Measurements from ENCODE around the gene CDC42BPB.

Gene CDC42BPB

DNA sequence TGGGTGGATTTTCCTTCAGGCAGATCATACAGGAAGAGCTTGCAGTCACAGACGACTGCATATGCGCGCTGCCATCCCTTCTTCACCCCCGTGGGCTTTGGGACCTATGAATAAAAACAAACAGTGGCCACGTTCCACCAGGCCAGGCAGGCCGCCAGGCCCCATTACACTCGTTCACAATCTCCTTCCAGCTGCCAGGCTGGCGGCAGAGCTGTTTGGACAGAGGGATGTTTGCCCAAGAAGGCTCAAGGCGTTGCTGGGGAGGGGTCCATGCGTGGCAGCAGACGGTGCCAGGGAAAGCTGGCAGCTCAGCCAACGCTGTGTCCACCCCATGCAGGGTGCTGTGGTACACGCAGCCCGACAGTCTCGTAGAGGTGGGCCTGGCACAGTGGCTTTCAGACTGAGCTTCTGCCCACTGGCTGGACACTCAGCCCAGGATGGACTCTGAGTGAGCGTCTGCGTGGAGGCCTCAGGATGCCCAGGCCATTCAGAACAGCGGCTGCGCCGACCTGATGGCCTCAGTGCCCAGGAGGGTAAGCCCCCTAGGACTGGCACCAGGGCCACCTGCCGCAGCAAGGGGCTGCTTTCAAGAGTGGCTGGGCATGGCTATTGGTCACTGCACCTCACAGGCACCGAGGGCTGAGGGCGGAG lies 107.4 kb downstream of the CDC42BPB start:
- no CpG with 5 or more reads among the region's 23 CpGs for WGBS (ENCODE audit: extremely low coverage, insufficient coverage, low lambda C conversion rate)

DNA sequence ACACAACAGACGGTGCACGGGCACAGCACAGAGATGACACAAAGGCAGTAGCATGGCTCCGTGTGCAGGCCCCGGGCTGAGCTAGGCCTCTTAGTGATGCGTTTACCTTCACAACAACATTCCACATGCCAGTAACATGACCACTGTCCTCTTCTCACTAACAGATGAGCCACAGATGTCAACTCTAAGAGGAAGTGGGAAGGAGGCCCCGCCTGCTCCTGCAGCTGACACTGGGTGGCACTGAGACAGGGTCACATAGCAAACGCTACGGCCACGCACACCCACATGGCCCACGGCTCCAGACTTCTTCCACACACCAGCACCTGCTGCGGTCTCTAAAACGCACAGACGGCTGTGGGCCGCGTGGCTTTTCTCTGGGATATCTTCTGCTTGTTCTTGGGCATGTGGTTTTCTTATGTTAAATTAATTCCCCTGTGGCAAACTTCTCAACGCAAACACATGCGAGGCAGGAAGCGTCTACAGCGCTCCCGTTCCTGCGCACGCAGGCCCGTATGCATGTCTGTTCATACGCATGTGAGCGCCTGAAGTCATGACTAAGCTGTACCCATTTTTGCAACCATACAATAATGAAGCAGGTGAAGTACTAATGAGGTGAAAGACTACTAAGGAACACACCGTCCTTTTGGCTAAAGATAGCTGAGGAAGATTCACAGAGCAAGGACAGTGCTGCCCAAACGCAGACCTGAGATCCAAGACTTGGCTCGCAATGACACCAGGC lies 108.1 kb downstream of the CDC42BPB start:
- Histone ChIP-seq H3K23ac (ENCODE audit: low read length) (no peak overlapping the region), H3K79me2 (ENCODE audit: control insufficient read depth, insufficient read depth, low read length) (no peaks in the 10 kb centered on the region), H3K56ac (ENCODE audit: low read length) (no peak overlapping the region), H2BK5ac (ENCODE audit: low read length) (no peak overlapping the region), H3K79me1 (ENCODE audit: low read length) (no peaks in the 10 kb centered on the region), H3K27me3 (ENCODE audit: insufficient read depth, low read length, poor library complexity) (no peaks in the 10 kb centered on the region), H3K36me3 (ENCODE audit: control insufficient read depth, insufficient read depth, low read length) (peaks cover 20% of the 10 kb centered on the region), H3K18ac (ENCODE audit: low read length) (no peak overlapping the region), H4K8ac (ENCODE audit: low read depth, low read length) (no peak overlapping the region), H2AK5ac (ENCODE audit: low read length) (no peak overlapping the region), H2BK15ac (replicated peaks; ENCODE audit: low read depth) (no peak overlapping the region), H3K4me1 (ENCODE audit: control insufficient read depth, low read depth, low read length) (no peaks in the 10 kb centered on the region), H2BK120ac (ENCODE audit: low read depth, low read length) (no peak overlapping the region), H3K4me3 (ENCODE audit: low read length) (no peak overlapping the region), H3K9ac (ENCODE audit: low read length) (no peak overlapping the region), H3K27ac (ENCODE audit: low read depth, low read length) (no peak overlapping the region), H3K4ac (ENCODE audit: low read depth, low read length) (no peak overlapping the region), H3K4me2 (ENCODE audit: low read length) (no peak overlapping the region), H4K5ac (ENCODE audit: low read length) (no peak overlapping the region)
- DNase-seq: peak; percentile 27
- WGBS (ENCODE audit: extremely low coverage, insufficient coverage, low lambda C conversion rate): no CpG with 5 or more reads among the region's 28 CpGs

More for the DNA sequence above, 107.4 kb downstream of the CDC42BPB start:
- H2BK15ac ChIP-seq (replicated peaks; ENCODE audit: low read depth): no peak overlapping the region
- no peaks in the 10 kb centered on the region for H3K79me2 ChIP-seq (ENCODE audit: control insufficient read depth, insufficient read depth, low read length)
- DNase-seq: no peak
- no peak overlapping the region for H3K4me2 ChIP-seq (ENCODE audit: low read length)
- no peak overlapping the region for H3K23ac ChIP-seq (ENCODE audit: low read length)
- no peak overlapping the region for H3K18ac ChIP-seq (ENCODE audit: low read length)
- no peak overlapping the region for H4K8ac ChIP-seq (ENCODE audit: low read depth, low read length)
- H3K27me3 ChIP-seq (ENCODE audit: insufficient read depth, low read length, poor library complexity): no peaks in the 10 kb centered on the region
- no peak overlapping the region for H2BK5ac ChIP-seq (ENCODE audit: low read length)
- no peak overlapping the region for H4K5ac ChIP-seq (ENCODE audit: low read length)
- no peak overlapping the region for H3K27ac ChIP-seq (ENCODE audit: low read depth, low read length)
- no peak overlapping the region for H2BK120ac ChIP-seq (ENCODE audit: low read depth, low read length)
- no peak overlapping the region for H3K4me3 ChIP-seq (ENCODE audit: low read length)
- H3K9ac ChIP-seq (ENCODE audit: low read length): no peak overlapping the region
- H3K4me1 ChIP-seq (ENCODE audit: control insufficient read depth, low read depth, low read length): no peaks in the 10 kb centered on the region
- H3K36me3 ChIP-seq (ENCODE audit: control insufficient read depth, insufficient read depth, low read length): peaks cover 20% of the 10 kb centered on the region
- H3K79me1 ChIP-seq (ENCODE audit: low read length): no peaks in the 10 kb centered on the region
- no peak overlapping the region for H3K56ac ChIP-seq (ENCODE audit: low read length)
- H3K4ac ChIP-seq (ENCODE audit: low read depth, low read length): no peak overlapping the region
- H2AK5ac ChIP-seq (ENCODE audit: low read length): no peak overlapping the region

DNA sequence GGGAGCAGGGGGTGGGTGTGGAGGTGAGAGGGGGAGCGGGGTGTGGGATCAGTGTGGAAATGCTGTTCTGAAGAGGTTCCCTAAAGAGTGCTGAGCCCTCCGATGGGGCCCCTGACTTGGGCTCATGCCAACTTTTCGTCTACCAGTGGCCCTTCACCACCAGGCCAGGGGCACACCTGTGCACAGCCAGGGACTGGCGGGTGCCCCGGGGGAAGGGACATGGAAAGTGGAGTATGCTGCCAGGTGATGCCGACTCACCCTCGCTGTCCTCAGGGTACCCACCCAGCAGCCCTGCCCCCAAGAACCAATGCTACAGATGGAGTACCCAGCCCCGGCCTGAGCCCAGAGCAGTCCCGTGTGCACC lies 108.7 kb downstream of the CDC42BPB start:
- H2AK5ac ChIP-seq (ENCODE audit: low read length): no peak overlapping the region
- H3K23ac ChIP-seq (ENCODE audit: low read length): no peak overlapping the region
- H2BK5ac ChIP-seq (ENCODE audit: low read length): no peak overlapping the region
- H3K4ac ChIP-seq (ENCODE audit: low read depth, low read length): no peak overlapping the region
- H2BK15ac ChIP-seq (replicated peaks; ENCODE audit: low read depth): no peak overlapping the region
- no peak overlapping the region for H3K18ac ChIP-seq (ENCODE audit: low read length)
- no peak overlapping the region for H3K56ac ChIP-seq (ENCODE audit: low read length)
- DNase-seq: no peak
- H3K4me3 ChIP-seq (ENCODE audit: low read length): no peak overlapping the region
- no peak overlapping the region for H4K8ac ChIP-seq (ENCODE audit: low read depth, low read length)
- no peaks in the 10 kb centered on the region for H3K27me3 ChIP-seq (ENCODE audit: insufficient read depth, low read length, poor library complexity)
- H3K4me2 ChIP-seq (ENCODE audit: low read length): no peak overlapping the region
- WGBS (ENCODE audit: extremely low coverage, insufficient coverage, low lambda C conversion rate): no CpG with 5 or more reads among the region's 9 CpGs
- peaks cover 18% of the 10 kb centered on the region for H3K36me3 ChIP-seq (ENCODE audit: control insufficient read depth, insufficient read depth, low read length)
- H4K5ac ChIP-seq (ENCODE audit: low read length): no peak overlapping the region
- H3K4me1 ChIP-seq (ENCODE audit: control insufficient read depth, low read depth, low read length): no peaks in the 10 kb centered on the region
- no peaks in the 10 kb centered on the region for H3K79me1 ChIP-seq (ENCODE audit: low read length)
- H3K79me2 ChIP-seq (ENCODE audit: control insufficient read depth, insufficient read depth, low read length): no peaks in the 10 kb centered on the region
- no peak overlapping the region for H2BK120ac ChIP-seq (ENCODE audit: low read depth, low read length)
- no peak overlapping the region for H3K27ac ChIP-seq (ENCODE audit: low read depth, low read length)
- H3K9ac ChIP-seq (ENCODE audit: low read length): no peak overlapping the region

DNA sequence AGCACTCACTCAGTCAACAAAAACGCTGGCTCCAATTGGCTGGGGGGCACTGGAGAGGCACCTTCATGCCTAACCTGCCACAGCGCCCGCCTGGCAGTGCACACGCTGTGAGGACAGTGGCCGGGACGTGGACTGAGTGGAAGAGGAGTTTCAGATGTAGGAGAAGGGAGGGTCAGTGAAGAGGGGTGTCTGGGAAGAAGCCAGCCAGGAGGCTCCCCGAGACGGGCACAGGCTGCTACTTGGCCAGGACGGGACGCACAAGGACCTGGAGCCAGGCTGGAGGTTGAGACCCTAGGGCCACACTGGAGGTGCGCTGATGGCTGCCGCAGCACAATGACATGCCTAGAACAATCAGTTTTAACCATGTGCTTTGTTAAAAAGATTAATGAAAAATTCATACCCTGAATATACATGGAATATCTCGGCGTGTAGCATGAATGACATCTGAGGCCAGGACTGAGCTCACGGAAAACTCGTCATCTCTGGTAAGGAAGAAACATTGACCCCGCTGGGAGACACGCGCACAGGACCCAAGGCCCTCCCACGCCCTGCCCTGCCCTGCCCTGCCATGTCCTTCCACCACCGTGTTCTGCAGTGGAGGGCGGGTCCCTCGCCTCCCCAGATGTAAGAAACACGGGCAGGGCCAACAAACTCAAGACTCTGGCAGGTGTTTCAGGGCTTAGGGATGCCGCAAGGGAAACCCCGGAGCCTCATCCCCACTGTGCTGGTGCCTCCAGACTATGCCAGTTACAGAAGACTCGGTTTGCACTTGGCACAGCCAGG lies 109.8 kb downstream of the CDC42BPB start:
- Histone ChIP-seq H3K27me3 (ENCODE audit: insufficient read depth, low read length, poor library complexity) (no peaks in the 10 kb centered on the region), H3K4ac (ENCODE audit: low read depth, low read length) (no peak overlapping the region), H3K56ac (ENCODE audit: low read length) (no peak overlapping the region), H4K8ac (ENCODE audit: low read depth, low read length) (no peak overlapping the region), H3K36me3 (ENCODE audit: control insufficient read depth, insufficient read depth, low read length) (peaks cover 20% of the 10 kb centered on the region), H3K23ac (ENCODE audit: low read length) (no peak overlapping the region), H3K79me2 (ENCODE audit: control insufficient read depth, insufficient read depth, low read length) (no peaks in the 10 kb centered on the region), H3K4me1 (ENCODE audit: control insufficient read depth, low read depth, low read length) (no peaks in the 10 kb centered on the region), H3K9ac (ENCODE audit: low read length) (no peak overlapping the region), H3K27ac (ENCODE audit: low read depth, low read length) (no peak overlapping the region), H3K18ac (ENCODE audit: low read length) (no peak overlapping the region), H3K4me2 (ENCODE audit: low read length) (no peak overlapping the region), H2BK120ac (ENCODE audit: low read depth, low read length) (no peak overlapping the region), H3K4me3 (ENCODE audit: low read length) (no peak overlapping the region), H4K5ac (ENCODE audit: low read length) (no peak overlapping the region), H2BK15ac (replicated peaks; ENCODE audit: low read depth) (no peak overlapping the region), H2BK5ac (ENCODE audit: low read length) (no peak overlapping the region), H2AK5ac (ENCODE audit: low read length) (no peak overlapping the region), H3K79me1 (ENCODE audit: low read length) (no peaks in the 10 kb centered on the region)
- no CpG with 5 or more reads among the region's 27 CpGs for WGBS (ENCODE audit: extremely low coverage, insufficient coverage, low lambda C conversion rate)
- no peak for DNase-seq

DNA sequence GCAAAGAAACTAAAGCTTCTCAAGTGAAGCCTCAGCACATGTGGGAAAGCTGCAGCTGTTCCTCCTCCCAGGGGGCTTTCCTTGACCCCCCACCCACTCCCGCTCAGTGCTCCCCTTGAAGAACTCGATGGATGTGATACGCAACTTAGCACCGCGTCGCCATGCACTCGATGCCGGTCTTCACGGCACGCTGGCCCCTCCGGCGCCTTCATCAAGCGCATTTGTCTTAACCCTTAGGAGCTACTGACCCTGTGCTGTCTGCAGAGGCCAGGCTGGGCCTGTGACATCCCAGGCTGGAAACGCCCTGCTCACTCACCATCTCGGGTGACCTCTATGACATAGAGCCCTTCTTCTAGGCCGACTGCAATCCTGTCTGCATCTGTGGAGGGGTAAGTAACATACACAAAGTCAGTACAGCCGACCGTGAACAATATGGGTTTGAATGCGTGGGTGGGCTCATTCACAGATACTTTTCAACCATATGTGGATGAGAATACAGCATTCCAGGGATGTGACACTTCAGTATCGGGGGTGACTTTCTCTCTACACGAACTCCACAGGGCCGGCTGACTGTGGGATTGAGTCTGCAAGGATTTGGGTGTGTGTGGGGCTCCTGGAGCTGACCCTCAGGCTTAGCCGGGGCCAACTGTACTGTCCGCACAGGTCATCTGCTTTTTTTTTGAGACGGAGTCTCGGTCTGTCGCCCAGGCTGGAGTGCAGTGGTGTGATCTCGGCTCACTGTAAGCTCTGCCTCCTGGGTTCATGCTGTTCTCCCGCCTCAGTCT lies 111.8 kb downstream of the CDC42BPB start:
- no peak overlapping the region for H4K5ac ChIP-seq (ENCODE audit: low read length)
- no peak overlapping the region for H2AK5ac ChIP-seq (ENCODE audit: low read length)
- DNase-seq: no peak
- H3K56ac ChIP-seq (ENCODE audit: low read length): no peak overlapping the region
- H2BK15ac ChIP-seq (replicated peaks; ENCODE audit: low read depth): no peak overlapping the region
- no peak overlapping the region for H4K8ac ChIP-seq (ENCODE audit: low read depth, low read length)
- no peaks in the 10 kb centered on the region for H3K4me1 ChIP-seq (ENCODE audit: control insufficient read depth, low read depth, low read length)
- no peak overlapping the region for H3K4me2 ChIP-seq (ENCODE audit: low read length)
- no peak overlapping the region for H3K9ac ChIP-seq (ENCODE audit: low read length)
- H3K27me3 ChIP-seq (ENCODE audit: insufficient read depth, low read length, poor library complexity): no peaks in the 10 kb centered on the region
- H2BK120ac ChIP-seq (ENCODE audit: low read depth, low read length): no peak overlapping the region
- no peak overlapping the region for H3K4me3 ChIP-seq (ENCODE audit: low read length)
- no peak overlapping the region for H3K4ac ChIP-seq (ENCODE audit: low read depth, low read length)
- peaks cover 20% of the 10 kb centered on the region for H3K36me3 ChIP-seq (ENCODE audit: control insufficient read depth, insufficient read depth, low read length)
- H2BK5ac ChIP-seq (ENCODE audit: low read length): no peak overlapping the region
- no peak overlapping the region for H3K27ac ChIP-seq (ENCODE audit: low read depth, low read length)
- no peaks in the 10 kb centered on the region for H3K79me2 ChIP-seq (ENCODE audit: control insufficient read depth, insufficient read depth, low read length)
- no peaks in the 10 kb centered on the region for H3K79me1 ChIP-seq (ENCODE audit: low read length)
- H3K23ac ChIP-seq (ENCODE audit: low read length): no peak overlapping the region
- WGBS (ENCODE audit: extremely low coverage, insufficient coverage, low lambda C conversion rate): no CpG with 5 or more reads among the region's 29 CpGs
- no peak overlapping the region for H3K18ac ChIP-seq (ENCODE audit: low read length)

All from mesendoderm (in vitro differentiated cells).